CD4-positive, alpha-beta T cell treated with Interleukin-4 for 4 hours (primary cell): ENCODE results near the gene MDP1.

Source experiments
- DNase-seq: peaks from one replicate; pipeline ENCODE4 v3.0.0-alpha.2; 2020

The MDP1 gene

DNA sequence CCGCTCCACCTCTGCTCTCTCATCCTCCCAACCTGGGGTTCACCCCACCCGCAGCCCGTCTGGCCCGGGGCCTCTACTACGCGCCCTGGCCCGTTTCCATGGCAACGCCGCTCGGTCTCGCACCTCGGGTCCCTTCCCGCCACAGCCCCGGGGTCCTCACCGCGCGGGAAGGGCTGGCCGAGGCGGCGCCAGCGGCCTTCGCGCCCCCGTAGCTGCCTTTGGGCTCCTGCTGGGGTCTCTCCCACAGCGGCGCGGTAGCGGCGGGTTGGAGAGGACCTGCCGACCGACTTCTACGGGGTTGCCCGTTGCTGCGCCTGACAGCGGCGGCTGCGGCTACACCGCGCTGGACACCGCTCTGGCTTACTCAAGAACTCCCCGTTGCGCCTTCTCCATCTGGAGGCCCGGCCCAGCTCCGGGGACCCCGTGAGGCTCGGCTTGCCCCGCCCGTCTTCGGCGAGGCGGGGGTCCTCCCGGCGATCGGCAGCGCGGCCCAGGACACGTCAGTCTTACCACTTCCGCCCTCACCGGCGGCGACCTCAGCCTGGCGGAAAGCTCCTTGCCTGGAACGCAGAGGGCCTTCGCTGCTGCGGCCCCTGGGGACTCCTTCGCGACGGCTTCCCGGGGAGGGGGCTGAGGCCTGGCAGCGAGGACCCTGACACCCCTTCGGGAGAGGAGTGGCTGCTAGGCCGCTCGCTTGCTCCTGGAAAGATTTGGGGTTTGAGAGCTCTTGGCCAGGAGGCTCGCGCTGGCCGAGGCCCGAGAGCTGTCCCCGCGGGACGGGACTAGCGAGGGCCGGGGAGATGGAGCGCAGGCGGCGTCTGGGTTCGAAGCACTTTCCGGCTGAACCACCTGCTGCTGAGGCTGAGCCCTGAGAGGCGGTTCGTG is 20.4 kb downstream of the MDP1 start, which contains the start of gene TM9SF1:
Gene TM9SF1 (minus strand): TSS at position 256 of the 885 bp plus-strand sequence. CDS start 422 bp downstream, outside the sequence.
- peak; percentile 90 for DNase-seq

DNA sequence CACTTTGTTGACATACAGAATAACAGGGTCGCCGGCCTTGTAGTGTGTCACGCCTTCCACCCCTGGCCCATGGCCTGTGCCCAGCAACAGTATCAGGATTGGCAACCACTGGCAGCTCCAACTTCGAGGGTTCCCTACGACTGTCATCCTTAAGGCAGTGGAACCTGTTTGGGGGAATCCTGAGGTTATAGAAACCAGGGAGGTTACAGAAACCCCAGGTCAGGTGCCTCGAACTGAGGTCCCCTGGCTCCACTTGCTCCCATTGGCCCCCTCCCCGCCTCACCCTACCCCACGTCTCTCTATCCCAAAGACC is 21.0 kb downstream of the MDP1 start:
- no peak for DNase-seq

DNA sequence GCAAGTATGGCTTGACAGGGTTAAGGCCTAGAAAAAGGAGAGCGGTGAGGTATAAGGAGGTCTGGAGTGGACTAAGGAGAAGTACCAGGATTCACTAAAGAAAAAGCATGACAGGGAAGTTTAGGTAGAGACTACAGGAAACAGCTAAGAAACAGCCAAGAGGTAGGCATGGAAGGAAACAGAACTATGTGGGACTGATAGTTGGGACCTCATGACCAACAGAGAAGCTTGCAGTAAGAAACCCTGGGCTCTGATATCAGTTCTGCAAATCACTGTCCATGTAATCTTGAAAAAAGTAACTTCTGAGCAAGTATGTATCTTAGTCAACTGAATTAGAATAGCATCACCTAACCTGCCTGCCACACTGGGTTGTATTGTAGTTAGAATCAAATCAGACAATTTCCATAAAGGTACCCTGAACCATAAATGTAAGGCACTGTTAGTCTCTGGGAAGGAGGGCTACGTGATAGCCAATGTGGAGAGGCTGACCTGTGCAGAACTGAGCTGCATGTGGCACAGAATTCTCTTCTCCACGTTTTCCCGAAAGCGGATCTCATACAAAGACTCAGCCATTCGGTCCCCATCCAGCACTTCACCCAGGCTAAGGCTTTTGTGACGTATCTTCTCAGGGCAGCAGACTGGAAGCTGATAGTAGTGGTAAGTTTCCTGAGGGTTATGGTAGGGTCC is 21.5 kb downstream of the MDP1 start:
- DNase-seq = no peak

DNA sequence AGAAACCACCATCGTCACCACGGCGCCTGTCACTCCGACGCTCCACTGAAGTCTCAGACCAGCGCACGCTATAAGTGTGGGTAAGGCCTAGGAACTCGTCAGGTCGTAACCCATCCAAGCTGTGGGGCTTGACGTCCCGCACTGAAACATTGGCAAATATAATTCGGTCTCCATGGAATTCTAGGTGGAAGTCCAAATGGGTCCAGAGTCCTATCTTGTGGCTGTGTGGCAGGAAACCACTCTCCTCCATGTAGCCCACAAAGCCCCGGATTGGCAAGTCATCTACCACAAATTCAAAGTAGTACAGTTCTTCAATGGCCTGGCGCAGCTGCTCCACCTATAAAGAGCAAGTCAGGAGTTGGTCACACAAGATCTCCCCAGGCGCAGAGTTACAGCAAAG is 22.9 kb downstream of the MDP1 start:
- no peak for DNase-seq

DNA sequence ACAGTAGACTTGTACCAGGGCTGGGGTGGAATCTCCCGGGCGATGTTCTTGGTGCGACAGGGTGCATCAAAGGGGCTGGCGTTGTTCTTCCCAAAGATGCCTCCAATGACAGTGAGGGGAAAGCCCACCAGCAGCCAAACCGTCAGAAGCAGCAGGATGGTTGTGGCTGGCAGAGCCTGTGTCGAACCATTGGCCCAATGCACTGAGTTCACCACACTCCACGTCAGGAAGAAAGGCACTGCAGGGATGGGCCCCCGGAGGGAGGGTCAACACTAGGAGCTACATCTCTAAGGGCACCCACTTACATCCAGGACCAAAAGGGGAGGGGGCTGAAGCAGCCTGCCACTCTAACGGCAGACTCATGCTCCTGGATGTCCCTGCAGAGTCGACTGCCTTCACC is 25.4 kb downstream of the MDP1 start:
- DNase-seq = no peak

DNA sequence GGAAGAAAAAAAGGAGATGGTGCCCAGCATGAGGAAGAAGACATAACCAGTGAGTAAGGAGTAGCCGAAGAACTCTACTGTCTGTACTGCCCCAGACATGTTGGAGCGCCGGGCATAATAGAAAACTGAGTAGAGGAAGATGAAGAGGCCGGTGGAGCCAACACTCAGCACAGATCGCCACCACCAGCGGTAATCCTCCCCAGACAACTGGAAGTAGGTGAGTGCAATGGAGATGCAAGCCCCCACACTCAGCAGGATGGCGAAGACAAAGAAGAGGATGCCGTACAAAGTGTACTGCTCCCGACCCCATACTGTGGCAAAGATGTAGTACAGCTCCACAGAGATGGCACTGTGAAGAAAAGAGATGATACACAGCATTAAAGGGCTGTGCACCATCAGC is 26.4 kb downstream of the MDP1 start:
- no peak for DNase-seq

DNA sequence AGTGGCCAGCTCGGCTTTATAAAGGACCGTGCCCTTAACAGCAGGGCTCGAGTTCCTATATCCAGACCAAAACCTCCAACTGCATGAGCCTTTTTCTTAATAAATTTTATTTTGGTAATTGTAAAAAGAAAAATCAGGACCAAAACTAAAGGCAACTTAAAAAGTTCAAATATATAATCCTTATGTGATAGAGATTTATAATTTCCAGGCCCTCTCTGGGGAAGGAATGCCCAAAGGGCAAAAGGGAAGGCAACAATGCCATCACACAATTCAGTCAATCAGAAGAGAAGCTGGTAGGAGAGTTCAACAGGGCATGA is 26.8 kb downstream of the MDP1 start:
- no peak for DNase-seq

DNA sequence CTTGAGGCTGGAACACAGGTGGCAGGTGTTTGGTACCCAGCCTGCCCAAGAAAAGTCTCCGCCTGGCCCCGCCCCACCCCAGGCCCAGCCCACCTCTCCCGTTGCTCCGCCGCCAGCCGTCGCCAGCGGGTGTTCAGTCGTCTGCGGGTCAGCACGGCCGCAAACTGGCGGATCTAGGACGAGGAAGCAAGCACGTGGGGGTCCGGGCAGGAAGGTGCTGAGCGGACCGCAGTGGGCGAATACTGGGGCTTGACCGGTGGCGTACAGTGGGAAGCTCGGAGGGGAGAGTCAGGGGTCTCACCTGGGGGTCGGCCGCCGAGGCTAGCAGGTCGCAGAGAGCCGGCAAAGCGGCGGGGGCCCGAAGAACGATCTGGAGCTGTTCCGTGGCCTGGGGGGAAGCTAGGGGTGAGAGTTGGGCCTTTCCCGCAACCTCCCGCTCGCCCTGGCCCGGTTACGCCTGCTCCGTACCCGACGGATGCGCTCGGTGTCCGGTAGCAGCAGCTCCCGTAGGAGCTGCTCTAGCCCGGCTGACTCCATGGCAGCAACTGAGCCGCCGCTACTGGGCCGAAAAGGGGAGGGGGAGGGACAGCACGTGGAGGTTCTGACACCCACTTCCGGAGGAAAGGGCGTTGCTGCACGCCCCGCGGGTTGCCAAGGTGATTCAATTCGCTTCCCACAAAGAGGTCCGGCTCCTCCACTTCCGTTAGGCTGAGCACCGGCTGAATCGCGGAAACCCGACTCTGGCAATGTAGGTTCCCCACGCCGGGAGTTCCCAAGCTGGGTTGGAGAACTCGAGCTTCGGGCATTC is 27.4 kb downstream of the MDP1 start, which contains the start of gene IPO4:
Gene IPO4 (minus strand): TSS at position 566 of the 808 bp plus-strand sequence. CDS start 29 bp downstream, at position 537.
- DNase-seq = peak; percentile 97

DNA sequence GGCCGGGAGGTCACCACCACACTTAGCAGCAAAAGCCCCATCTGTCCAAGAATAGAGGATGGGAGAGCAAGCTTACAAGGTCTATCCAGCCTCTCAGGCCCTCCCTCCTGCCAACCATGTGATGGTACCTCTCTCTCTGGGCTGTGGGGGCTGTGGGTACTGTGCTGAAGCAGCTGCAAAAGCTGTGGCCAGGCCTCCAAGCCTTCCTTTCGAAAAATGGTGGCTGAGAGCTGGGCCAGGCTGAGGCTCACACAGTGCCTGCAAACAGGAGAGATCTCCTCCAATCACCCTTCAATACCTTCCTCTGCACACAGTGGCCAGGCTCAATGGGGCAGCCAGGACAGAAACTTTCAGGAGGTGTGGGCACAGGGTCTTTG is 28.3 kb downstream of the MDP1 start:
- DNase-seq = no peak

DNA sequence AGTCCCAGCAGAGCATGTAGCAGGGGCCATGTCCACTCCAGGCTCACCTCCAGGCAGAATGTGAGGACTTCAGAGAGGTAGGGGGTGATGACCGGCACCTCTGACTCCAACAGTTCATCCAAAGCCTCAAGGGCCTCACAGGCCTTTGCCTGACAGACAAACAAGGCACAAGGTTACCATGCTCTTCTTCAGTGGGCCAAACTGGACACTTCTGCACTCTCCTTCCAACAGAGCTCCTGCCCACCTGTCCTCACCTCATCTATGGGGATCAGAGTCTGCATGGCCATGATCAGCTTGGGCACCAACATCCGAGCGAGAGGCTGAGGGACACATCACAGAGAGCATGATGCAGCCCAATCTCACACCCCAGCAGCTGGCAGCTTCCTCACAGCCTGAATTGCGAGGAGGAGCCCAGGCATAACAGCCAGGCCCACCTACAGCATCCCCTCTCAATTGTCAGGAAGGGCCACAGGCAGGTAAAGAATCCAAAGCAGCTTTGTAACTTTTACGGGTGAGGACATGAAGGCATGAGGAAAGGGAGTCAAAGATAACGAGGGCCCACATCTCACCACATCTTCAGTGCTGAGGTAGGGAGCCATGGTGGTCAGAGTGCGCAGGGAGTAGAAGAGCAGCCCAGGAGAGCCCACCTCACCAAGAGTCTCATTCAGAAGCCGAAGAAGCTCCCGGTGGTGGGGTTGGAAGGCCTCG is 28.9 kb downstream of the MDP1 start:
- DNase-seq = no peak

DNA sequence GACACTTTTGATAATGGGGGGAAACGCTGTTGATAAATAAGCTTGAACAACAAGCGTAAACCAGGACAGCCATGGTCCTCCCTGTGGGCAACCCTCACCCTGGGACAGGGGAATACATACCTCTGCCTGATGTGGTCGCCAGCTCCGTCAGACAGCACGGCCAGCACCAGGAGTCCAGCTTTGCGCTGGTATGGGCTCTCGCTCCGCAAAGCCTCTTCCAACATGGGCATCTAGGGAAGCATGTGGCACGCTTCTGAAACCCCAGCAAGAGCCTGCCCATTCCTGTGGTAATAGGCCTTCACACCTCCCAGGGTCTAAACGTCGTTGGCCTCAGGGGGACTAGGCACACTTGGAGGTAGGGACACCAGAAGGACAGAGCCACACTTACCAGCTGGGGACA is 30.1 kb downstream of the MDP1 start:
- no peak for DNase-seq

DNA sequence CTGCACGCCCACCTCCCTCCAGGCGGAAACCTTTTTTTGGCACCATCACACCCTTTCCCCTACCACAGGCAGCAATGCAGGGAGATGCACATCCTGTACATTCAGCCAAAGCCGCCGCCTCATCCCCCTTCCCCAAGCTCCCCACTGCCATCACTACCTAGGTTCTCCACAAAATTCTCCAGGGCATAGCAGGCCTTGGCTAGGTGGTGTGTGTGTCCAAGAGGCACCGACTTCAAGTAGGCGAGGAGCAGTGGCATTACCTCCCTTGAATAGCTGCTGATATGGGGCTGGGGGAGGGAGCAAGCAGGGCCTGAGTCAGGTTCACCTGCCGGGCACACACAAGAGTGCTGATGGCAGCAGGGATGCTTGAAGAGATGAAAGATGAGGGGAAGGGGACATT is 30.8 kb downstream of the MDP1 start:
- no peak for DNase-seq

DNA sequence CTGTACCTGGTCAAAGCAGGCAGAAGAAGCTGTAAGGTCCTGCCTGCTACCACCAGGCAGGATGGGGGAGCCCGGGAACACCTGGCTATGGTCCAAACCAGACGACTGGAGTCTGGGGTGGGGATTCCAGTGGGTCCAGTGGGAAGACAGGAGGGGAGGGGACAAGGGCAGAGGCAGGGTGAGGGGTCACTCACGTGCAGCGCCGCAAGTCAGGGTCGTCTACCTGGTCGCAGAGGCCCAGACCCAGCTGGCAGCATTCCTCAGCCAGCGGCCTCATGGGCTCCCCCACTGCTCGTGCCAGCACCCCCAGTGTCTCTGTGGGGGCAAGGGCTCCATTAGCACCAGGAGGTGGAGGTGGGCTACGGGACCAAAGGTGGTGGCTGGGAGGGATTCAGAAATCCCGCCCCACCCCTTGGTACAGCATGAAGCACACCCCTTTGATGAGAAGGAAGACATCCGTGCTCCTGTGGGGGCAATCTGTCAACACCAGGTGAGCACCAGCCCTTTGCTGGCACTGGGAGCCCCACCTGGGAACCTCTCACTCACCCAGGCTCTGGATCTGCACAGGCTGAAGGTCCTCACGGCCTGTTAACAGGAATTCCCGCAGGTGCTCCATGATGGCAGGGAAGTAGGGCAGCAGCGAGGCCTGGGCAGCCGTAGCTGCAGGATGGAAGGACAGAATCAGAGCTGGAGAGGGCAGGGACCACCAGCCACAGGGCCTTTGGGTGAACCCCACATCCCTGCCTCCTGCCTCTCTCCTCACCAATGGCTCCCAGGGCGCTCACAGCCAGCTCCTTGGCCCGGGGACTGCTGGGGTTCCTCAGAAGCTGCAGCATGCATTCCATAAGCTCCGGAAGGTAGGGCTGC is 31.5 kb downstream of the MDP1 start:
- DNase-seq = no peak

DNA sequence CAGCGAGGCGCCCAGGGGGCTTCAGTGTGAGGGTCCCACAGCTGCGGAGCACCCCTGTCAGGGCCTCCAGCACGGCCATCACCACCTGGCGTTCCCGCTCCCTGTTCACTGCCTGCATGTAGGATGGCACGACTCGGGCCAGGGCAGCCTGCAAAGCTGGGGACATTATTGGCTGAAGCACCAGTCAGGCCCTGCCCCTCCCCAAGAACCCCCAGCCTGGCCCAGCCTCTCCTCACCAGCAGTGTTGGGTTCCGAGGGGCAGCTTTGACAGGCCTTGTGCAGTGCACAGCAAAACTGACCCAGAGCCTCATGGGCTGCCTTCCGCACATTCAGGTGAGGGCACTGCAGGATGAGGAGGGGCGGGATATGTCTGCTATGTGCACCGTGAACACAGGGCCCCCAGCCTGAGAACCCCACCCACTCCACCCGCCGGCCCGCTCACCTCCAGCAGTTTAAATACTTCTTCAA is 32.8 kb downstream of the MDP1 start:
- no peak for DNase-seq

DNA sequence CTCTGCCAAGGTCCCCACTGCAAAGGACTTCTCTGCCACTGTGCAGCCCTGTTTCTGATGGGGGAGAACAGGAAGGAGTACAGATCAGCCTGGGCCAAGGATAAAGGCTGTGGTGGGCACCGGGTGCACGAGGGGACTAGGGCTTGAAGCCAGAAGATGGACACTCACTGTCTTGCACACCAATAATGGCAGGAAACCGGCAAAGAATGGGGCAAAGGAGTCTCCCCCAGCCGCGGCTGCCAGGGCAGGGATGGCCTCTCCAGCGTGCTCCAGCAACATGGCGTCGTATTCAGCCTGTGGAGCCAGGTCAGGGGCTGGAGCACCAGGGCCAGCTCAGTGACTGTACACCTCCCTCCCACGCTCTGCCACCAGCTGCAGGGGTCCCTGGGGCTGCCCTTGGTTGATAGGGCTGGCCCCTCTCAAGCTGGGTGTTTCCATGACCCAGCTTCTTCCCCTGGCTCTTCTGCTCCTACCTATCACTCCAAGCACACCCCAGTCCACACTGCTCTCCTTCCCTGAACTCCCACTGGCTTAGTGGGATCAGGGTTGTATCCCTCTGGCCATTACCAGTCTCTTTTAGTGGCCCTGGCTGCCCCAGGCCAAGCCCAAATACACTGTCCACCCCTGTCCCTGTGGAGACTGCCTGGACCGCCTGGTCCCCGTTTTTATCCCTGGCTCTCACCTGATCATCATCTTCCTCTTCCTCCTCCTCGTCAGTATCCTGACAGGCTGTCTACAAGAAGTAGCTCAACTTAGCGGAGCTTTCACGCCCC is 33.6 kb downstream of the MDP1 start:
- DNase-seq = no peak

DNA sequence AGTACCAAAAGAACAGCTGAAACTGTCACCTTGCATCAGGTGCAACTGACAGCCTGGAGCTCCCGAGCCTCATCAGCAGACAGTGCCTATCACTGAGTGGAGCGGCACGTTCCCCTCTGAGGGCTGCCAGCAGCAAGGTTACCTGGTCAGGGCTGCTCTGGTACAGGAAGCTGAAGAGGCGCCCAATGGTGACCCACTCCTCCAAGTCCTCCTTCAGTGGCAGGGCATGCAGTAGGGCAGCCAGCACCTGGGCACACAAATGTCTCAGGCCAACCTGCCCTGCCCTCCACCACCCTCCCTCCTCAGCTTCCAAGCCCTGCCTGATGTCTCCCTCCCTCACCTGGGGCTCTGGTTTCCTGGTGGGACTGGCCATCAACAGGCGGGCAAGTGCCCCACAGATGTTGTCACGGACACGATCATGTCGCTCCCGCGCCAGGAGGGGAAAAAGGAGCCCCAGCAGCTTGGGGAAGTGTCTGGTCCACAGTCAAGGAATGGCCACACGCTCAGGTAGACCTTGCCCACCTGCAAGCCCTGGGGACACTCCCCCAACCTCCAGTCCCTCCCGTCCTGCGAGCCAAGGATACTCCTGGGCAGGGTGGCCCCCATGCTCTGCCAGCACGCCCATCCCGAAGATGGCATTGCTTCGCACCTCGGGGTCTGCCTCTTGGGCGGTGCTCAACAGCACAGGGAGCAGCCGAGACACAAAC is 34.3 kb downstream of the MDP1 start:
- DNase-seq = no peak

DNA sequence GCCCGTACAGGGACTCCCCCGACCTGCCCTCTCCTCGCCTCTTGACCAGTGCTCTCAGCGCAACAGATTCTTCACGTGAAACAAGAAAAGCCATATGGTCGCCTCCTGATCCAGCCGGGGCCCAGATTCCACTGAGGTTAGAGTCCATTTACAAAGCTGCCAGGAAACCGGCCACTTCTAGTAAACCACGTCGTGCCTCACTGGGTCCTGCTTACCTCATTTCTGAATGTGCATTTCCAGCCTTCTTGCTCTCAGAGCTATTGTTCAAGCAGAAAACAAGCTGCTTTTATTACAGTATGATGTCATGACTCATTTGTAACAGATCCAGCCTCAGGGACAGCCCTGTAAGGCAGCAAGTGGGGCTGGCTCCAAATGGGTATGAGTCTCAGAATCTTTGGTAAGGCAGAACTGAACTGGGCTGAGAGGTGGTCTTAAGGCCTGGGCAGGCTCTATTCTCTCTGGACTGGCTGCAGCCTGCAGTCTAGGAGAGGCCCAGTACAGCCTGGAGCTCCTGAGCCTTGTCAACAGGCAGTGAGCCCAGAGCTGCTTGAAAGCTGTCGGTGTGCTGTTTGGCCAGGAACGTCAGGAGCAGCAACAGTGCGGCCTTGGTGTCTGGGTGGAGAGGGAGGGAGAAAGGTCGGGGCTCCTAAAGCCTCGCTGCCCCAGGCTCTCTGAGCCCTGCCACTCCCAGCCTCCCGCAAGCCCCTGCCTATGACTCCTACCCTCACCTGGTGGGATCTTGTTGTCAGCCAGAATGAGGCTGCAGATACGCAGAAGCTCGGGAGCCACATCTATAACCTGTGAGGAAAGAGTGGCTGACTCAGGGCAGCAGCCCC is 35.7 kb downstream of the MDP1 start:
- DNase-seq = no peak

DNA sequence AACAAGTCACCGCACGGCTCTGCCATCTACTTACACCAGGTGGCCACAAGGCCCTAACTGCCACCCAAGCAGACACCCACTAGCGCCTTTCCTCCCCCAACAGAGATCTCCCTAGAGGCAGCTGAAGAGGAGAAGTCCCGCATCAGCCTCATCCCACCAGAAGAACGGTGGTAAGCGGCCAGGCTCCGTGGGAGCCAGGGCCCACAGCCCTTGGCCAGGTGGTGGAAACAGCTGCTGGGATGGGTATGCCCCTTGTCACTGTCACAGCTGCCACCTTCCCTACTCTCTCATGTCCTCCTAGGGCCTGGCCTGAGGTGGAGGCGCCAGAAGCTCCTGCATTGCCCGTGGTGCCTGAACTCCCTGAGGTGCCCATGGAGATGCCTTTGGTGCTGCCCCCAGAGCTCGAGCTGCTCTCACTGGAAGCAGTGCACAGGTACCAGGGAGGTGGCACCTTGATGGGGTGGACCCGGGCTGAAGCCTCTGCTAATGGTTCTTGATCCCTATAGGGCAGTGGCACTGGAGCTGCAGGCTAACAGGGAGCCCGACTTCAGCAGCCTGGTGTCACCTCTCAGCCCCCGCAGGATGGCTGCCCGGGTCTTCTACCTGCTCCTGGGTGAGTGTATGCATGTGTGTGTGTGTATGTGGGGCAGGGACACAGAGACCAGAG is 36.4 kb downstream of the MDP1 start:
- no peak for DNase-seq
